IPS-NIHi11 (cell line): ENCODE measurements around the gene STIM2.

ENCODE experiments used
- DNase-seq: peaks from one replicate; pipeline ENCODE4 v3.0.0; 2012; ENCODE audit warnings: mixed read lengths, low spot score

STIM2 gene

DNA sequence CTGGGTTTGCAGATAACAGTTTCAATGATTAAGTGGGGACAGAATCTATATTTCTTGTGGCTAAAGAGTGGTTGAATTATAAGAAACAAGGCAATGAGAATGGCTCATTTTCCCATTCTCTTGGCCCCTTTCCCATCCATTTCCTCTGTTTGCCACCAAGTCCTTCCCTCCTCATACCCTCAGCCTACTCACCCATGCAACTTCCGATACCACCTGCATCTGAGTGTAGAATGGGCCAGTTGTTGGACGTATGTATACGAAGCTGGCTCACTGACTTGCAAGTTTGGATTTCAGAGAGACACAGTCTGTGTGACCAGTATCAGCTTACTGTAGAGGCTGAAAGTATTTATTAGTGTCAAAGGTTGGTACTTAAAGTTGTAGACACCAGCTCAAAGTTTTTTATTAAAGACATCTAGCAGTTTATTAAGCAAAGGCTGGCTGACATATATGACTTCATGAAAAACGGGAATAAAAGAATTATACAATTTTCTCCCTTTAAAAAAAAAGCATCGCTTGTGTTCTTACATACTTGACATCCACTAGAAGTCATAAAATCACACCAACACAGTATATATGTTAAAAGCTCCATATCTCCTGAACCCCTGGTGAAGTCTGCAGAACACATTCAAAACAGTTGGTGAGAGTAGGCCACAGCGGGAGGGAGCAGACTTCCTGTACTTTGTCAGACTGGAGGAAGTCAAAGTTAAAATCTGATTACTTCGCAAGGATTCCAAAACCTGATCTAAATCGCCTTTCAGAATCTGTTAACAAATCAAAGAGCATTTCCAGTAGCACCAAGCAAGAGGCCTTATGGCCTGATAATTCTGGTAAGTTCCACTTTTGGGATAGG is 22.4 kb upstream of the STIM2 start:
- DNase-seq = peak; percentile 43

DNA sequence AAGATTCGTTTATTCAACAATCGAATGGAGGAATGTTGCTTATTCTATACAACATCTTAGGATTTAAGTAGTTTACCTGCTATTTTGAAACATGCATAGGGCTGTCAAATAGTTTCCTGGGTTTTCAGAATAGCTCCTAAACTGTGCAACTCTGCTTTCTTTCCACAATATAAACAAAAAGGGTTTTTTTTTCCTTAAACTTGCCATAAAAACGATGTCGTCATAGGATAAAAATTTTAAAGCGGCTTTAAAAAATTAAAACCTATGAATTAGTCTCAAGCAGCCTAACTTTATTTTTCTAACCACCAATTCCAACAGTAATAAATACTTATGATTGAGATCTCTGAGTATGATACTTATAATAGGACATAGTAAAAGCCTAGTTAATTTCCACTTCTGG is 21.6 kb upstream of the STIM2 start:
- DNase-seq = no peak

DNA sequence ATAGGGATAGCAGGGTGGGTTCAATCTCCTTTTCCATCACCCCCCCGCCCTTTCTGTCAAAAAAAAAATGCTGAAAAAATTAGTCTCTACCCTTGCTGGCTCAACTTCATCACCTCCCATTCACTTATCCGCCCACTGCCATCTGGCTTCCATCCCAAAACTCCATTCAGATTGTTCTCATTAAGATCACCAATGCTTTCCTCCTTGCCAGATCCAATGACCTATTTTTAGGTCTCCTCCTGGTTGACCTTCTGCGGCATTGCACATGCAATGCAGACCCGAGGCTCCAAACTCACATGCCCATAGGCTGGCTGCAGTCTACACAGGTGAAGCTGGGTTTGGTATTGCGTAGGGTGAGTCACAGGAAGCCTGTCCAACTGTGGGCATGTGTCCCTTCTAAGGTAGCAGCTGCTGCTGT is 21.1 kb upstream of the STIM2 start:
- peak; percentile 31 for DNase-seq

DNA sequence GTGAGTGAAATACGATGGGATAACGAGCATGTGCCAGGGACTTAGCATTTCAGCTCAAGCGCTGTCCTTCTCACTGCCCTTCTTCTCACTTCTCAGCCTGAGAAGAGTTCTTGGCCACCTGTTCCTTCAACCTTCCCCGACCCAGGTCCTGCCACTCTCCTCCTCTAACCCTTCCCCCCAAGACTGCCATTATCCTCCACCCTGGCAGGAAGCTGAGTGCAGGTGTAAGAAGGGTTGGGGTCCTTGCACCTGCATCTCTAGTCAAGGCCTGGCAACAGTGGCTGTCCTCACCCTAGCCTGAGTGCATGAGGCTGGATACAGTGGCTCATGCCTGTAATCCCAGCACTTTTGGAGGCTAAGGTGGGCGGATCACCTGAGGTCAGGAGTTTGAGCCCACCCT is 19.9 kb upstream of the STIM2 start:
- no peak for DNase-seq

DNA sequence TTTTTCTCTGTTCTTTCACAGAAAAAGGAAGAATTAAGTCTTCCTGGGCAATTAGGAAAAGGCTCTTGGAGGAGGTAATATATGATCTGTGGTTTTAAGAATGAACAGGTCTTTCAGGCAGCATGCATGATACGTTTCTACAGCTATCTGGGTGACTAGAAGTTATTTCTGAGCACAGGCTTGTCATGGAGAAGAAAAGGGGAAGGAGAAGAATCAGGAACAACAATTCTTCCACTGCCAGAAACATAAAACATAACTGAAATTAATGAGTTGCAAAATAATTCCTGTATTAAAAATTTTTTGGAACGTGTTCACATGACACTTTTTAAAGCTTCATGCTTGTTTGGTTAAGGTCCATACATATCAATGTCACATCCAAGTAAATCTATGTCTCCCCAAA is 17.7 kb upstream of the STIM2 start:
- DNase-seq = no peak

DNA sequence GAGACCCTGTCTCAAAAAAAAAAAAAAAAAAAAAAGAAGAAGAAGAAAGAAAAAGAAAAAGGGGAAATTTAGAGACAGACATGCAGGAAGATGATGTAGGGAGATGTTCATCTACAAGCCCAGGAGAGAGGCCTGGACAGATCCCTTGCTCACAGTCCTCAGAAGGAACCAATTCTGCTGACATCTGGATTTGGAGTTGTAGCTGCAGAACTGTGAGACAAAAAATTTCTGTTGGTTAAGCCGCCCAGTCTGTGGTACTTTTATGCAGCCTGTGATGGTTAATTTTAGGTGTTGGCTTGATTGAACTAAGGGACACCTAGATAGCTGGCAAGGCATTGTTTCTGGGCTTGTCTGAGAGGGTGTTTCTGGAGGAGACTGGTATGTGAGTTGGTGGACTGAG is 10.1 kb upstream of the STIM2 start:
- no peak for DNase-seq

DNA sequence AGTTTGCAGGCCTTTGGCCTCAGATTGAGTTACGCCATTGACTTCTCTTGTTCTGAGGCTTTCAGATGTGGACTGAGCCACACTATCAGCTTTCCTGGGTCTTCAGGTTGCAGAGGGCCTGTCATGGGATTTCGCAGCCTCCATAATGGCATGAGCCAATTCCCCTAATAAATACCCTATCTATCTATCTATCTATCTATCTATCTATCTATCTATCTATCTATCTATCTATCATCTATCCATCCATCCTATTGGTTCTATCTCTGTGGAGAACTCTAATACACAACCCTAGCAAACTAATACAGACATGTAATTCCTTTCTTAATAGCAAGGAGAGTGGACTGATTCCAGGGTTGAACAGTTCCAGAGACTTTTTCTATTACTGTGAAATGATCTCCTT is 9.5 kb upstream of the STIM2 start:
- DNase-seq = no peak

DNA sequence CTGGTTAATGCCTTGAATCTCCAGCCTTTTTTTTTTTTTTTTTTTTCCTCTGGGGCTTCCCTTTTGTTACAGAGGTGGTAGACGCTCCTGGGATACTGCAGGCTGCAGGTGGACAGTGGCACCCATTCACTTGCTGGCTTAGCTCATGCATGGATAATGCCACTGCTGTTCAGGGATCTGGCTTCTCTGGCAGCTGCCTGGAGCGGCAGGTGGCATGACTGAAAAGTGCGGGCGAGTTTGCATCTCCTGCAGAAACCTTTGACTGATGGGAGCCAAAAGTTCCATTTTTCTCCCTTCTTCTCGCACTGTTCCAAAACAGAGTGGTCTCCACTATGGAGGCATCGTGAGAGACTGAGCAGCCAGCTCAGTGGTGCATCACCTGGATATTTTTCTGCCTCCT is 5.9 kb upstream of the STIM2 start:
- no peak for DNase-seq

DNA sequence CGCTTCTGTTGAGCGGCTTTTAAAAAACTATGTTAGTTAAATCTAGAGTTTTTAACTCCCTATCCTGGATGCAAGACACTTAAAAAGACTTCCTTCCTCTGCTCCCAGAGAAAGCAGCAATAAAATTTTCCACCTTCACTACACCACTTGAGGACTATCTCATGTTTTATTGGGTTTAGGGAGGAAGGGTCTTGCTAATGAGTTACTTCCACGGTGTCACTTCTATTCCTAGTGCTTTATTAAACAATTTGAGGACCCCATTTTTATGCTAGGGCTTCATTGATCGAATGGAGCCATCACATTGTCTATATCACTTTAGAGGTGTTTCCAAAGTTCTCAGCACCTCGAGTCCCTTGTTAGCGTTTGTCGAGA is 3.7 kb upstream of the STIM2 start:
- no peak for DNase-seq

DNA sequence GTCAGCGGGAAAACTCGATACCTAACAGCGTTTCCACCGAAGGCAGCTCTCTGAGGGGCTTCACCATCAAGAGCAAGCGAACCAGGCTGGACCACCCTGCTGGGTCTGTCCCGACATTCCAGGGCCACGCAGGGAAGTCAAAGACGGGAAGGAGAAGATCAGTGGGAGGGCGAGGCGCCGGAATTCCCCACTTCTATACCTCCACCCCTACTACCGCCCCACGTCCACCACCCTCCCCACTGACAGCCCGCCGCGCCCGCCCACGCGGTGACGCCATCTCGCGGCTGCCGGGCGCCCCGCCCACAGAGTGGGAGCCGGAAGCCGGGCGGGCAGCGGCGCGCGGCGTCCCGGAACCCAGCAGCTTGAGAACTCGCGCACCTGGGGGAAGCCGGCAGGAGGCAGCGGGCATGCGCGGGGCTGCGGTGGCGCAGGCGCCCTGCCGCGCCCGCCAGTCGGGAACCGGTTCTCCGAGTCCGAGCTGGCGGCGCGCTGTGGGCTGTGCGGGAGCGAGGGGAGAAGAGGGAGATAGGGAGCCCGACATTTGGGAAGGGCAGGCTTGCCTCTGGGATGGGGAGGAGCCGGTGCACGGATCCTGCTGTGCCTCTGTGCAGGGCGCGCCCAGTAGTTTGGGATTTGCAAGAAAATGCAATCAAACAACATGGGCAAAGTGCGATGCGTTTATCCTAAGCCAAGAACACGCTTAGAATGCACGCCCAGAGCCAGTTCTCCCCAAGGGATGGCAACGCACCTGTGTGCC is 3.2 kb upstream of the STIM2 start:
- peak; percentile 82 for DNase-seq

DNA sequence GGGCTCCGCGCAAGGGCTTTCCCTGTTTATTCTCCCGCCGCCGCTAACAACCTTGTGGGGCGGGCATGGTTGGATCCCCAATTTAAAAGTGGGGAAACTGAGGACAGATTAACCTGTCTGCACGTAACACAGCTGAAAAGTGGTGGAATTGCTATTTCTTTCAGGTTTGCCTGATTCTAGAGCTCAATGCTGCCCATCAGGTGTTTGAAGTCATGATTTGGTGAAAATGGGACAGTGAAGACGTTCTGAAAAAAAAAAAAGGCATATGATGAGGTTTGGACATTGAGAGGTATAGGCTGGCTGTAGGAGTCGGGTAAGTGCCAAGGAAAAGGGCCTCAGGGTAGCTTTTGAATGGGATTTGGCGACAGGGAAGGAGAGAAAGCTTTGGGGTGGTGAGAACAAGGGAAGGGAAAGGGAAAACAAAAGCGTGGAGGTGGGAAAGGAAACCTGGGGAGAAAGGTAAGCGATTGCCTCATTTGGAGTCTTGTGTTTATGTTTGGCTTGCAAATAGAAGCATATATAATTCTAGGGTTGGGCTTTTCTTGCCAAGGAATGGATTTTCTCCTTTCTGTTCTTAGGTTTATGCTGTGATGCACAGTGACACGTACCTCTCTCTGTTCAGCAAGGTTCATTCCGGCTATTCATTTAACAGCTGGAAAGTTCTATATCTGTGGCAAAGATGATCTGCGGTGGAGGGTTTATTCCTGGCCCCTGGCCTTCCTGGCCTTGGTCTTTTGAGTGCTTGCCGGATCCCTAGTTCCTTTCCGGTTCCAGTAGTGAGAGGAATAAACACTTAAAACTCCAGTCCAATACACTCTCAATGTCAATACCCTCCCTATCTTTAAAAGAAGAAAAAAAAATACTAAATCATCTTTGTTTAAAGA is 2.4 kb upstream of the STIM2 start:
- DNase-seq = no peak

DNA sequence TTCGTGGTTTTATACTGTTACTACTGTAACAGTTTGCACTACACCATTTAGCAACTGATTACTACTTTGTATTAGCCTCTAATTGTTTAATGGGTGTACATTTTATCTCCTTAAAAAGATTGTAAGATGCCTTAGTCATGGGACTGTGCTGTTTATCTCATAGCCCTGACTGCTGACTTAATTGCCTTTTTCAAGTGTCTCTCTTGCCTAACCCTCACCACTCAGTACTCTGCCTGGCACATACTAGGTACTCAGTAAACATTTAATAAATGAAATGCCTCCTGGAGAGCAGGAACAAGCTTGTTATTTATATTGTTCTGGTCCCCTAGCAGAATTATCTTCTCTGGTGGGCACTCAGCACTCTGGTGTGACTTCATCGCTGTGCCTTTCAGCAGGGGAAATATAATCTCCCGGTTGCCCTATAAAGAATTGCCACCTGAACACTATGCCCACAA is 1.7 kb upstream of the STIM2 start:
- no peak for DNase-seq

DNA sequence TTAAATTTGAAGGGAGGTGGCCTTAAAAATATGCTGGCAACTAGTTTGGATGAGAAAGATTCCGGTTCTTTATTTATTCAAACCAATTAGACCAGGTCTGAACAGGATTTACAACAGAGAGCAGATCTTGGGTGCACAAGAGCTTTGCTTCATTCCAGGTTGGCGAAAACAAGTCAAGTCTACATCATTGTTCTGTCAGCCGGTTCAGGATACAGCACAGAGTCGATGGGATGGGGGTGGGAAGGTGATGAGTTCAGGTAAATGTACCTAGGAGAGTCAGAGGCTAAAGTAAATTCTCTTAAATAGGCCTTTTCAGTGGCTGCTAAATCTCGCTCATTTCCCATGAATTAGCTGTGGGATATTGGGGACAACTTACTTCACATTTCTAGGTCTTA is 882 bp upstream of the STIM2 start:
- no peak for DNase-seq

DNA sequence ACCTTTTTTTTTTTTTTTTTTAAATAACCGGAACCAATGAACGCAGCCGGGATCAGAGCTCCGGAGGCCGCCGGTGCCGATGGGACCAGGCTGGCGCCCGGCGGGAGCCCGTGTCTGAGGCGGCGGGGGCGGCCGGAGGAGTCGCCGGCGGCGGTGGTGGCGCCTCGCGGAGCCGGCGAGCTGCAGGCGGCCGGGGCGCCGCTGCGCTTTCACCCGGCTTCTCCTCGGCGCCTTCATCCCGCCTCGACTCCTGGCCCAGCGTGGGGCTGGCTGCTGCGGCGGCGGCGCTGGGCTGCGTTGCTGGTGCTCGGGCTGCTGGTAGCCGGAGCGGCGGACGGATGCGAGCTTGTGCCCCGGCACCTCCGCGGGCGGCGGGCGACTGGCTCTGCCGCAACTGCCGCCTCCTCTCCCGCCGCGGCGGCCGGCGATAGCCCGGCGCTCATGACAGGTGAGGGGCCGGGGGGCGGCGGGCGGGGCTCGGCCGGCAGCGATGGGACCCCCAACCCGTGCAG is 337 bp downstream of the STIM2 start:
- peak; percentile 41 for DNase-seq

DNA sequence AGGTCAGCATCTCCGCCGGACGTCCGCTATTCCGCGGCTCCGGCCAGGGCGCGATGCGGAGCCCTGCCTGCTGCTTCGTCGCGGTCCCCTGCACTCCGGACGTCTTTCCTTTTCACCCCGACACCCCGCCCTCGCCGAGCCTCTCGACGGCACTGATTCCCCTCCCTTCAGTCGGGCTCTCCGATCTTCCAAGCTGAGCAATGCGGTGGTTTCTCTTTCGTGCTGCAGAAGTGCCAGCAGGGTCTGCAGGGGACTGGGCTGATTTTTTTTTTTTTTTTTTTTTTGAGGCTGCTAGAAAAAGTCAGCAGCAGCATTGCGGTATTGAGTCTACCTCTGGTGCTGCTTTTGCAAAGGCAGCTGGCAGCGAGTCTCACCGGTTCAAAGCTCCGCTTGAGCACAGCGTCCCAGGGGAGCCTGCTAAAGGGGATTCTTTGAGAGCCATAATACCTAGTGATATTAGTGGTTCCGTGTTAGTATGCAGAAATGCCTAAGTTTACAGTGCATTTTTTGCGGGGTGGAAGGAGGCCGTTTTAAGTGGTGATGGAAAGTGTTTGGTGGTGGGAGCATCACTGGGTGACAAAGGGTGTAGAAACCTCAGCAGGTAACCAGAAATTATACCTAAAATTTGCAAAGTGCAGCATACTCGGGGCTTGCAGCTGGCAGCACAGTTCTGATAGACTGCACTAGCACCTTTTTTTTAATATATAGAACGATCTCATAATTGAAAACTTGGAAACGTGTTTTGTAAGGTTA is 969 bp downstream of the STIM2 start:
- peak; percentile 40 for DNase-seq

DNA sequence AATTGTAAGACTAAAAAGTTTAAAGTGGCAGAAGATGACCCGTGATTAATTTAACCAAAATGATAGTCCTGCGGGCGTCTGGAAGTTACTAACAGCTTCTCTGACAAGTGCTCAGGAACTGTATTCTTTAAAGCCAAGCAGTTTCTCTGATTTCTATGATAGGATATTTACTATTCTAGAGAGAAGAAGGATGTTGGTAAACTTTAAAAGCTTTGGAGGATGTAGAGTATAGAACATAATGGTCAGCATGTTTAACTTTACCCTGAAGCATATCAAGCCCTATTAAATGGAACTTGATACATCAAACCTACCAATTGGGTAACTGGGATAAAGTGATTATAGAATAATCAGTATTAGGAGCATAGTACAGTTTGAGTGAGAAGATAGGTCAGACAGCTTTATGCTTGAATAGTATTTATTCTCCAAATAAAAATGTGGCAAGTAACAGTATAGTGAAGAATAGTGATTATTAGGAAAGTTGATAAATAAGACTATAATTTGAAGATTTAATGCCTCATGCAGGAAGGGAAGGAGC is 1.8 kb downstream of the STIM2 start:
- DNase-seq = no peak

DNA sequence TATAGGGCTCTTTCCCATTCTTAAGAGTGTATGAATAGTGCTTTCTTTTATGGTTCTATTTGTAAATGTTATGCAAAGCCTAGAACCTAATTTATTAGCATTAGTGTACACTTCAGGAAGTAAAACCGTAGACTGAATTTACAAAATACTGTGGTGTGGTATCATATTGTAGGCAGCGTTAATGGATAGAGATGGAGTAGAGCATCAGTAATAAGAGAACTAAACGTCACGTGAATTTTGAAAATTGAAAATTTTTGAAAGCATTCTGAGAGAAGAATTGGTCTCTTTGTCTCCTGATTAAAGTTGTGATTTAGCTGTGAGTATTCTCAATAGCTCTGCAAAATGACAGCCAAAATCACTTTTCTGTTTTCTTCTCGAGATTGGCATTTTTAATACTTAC is 2.9 kb downstream of the STIM2 start:
- no peak for DNase-seq

DNA sequence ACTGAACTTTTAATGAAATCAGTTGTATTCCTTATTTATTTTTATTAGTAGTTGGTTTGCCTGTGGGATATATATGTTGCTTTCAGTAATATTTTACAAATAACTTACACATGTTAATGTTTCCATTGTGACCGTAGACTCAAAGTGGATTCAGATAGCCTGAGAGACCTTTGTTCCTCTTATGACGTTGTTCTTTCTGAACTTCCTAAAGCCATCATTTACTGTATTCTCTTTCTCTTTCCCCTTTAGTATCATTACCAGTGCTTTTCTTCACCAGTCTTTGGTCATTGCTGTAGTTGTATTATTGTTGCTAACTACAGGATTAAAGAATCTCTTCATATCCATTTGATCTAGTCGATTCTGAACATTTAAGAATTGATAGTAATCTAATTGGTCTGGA is 4.3 kb downstream of the STIM2 start:
- no peak for DNase-seq

DNA sequence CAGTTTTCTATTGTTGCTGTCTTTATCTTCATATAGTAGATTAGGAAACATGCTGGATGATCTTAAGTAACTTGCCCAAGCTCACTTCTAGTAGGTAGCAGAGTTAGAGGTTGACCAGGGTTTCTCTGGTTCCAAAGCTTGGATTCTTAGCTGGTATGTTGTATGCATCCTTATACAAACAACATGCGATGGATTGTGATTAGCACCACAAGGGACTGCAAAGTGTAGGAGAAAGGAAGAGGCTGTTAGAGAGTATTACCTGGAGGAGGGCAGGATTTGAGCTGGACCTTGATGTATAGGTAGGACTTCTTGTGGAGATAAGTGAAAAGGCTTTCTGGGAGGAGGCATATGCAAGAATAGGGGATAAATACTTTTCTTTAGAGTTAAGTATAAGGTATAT is 5.6 kb downstream of the STIM2 start:
- DNase-seq = no peak

DNA sequence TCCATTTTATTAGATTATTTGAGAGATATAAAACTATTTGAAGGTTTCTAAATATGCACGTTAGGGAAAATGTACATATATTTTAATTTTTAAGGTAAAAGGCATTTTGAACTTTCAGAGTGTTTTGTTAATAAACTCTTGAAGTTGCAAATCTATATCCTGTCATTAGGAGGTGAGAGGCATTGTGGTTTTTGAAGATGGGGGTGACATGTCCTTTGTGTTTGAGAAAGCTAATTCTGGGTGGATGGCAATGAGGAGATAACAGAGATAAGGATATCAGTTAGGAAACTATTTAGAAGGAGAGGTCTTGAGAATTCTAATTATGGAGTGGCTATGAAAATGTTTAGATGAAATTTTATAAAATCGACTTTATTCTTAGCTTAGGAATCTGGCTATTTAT is 6.1 kb downstream of the STIM2 start:
- no peak for DNase-seq
